Activated CD8-positive, alpha-beta T cell treated with anti-CD3 and anti-CD28 coated beads, Interleukin-2, amount 10 ng/mL, durations not matched to agents 7 days and 5 days (primary cell): ENCODE results near the gene AFF3. TPM values are rescaled to one million over a fixed set of nuclear protein-coding genes. Genes with fewer than 3 reads are reported as not detected.

Experiments
- ATAC-seq: fragments of 150-1000 bp; cut with Tn5 transposase; one replicate; pipeline ENCODE4 v1.10.0; 2021; ENCODE audit warnings: moderate library complexity
- CTCF ChIA-PET: fragments of 350-600 bp; sonication (Branson Sonifier 250); formaldehyde crosslinking; loops from one replicate; lab custom pipeline; 2021; ENCODE audit warnings: antibody characterized with exemption; lab: Charles Lee
- POLR2A ChIA-PET: fragments of 350-600 bp; sonication (Branson Sonifier 250); formaldehyde crosslinking; loops from one replicate; lab custom pipeline; 2021; ENCODE audit warnings: antibody characterized with exemption; lab: Charles Lee
- DNase-seq: peaks from one replicate; pipeline ENCODE4 v3.0.0-alpha.2; 2020
- H3K27ac Mint-ChIP-seq: one replicate; pipeline ENCODE4 v1.8.0; 2021; ENCODE audit warnings: mild to moderate bottlenecking, mixed read lengths
- H3K27me3 Mint-ChIP-seq: one replicate; pipeline ENCODE4 v1.8.0; 2021; ENCODE audit warnings: low read depth, mixed read lengths
- H3K36me3 Mint-ChIP-seq: one replicate; pipeline ENCODE4 v1.8.0; 2021; ENCODE audit warnings: low read depth, mixed read lengths
- H3K4me1 Mint-ChIP-seq: one replicate; pipeline ENCODE4 v1.8.0; 2021; ENCODE audit warnings: low read depth, mixed read lengths
- H3K4me3 Mint-ChIP-seq: one replicate; pipeline ENCODE4 v1.8.0; 2021; ENCODE audit warnings: mild to moderate bottlenecking, mixed read lengths
- H3K9me3 Mint-ChIP-seq: one replicate; pipeline ENCODE4 v1.8.0; 2022; ENCODE audit warnings: mixed read lengths; ENCODE audit not compliant: insufficient read depth
- total RNA-seq, 2 experiments: library from RNA; stranded (reverse); gene quantifications; one replicate each; pipeline ENCODE4 v1.2.3, GENCODE V29; 2021

AFF3 gene
- total RNA-seq, 2 experiments from 2014 or later: 7.1 to 7.9 TPM

- no peak for DNase-seq
- H3K27ac Mint-ChIP-seq: no peak overlapping the region
- H3K27me3 Mint-ChIP-seq: peaks cover 4% of the 10 kb centered on the region
- ATAC-seq: no peak
- H3K4me3 Mint-ChIP-seq: no peak overlapping the region
- H3K36me3 Mint-ChIP-seq: no peaks in the 10 kb centered on the region
- H3K9me3 Mint-ChIP-seq: no peaks in the 10 kb centered on the region
- ChIA-PET POLR2A (no interaction called here), CTCF (no interaction called here)
- H3K4me1 Mint-ChIP-seq: no peaks in the 10 kb centered on the region
These were observed 533.5 kb downstream of the AFF3 start for GRCh38 chr2:99608861-99609260.

DNA sequence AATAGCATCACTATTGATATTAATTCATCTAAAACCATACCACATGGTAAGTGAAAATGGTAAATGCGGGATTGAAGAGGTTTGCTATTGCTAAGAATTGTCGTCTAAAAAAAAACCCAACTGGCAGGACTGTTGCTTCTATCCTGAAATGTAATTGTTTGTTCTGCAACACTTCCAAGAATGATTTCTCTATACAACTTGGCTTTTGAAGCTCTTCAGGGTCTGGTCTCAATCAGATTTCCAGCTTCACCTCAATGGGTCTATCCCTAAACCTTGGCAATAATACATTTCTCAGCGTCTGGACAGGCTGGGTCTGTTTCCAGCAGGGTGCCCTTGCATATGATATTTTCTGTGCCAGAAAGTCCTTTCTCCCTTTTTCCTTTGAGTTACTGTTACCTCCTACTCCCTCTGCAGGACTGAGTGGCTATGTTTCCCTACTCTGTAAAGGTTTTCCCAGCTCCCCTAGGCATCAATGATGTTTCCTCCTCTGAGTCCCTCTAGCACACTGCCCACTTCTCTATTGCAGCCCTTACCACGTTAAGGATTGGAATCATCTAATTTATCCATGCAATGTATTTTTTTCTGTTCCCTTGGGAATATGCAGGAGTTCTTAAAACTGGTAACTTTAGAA is 534.4 kb downstream of the AFF3 start:
- ChIA-PET POLR2A (no interaction called here), CTCF (no interaction called here)
- no peaks in the 10 kb centered on the region for H3K9me3 Mint-ChIP-seq
- no peak overlapping the region for H3K4me3 Mint-ChIP-seq
- H3K27me3 Mint-ChIP-seq: peaks cover 4% of the 10 kb centered on the region
- DNase-seq (no peak), ATAC-seq (no peak)
- no peaks in the 10 kb centered on the region for H3K36me3 Mint-ChIP-seq
- no peaks in the 10 kb centered on the region for H3K4me1 Mint-ChIP-seq
- no peak overlapping the region for H3K27ac Mint-ChIP-seq

- Mint-ChIP-seq H3K9me3 (no peaks in the 10 kb centered on the region), H3K4me3 (no peak overlapping the region), H3K4me1 (no peaks in the 10 kb centered on the region), H3K36me3 (no peaks in the 10 kb centered on the region), H3K27me3 (peaks cover 4% of the 10 kb centered on the region), H3K27ac (no peak overlapping the region)
- ChIA-PET CTCF (no interaction called here), POLR2A (no interaction called here)
- no peak for ATAC-seq
- DNase-seq: no peak
These were observed 534.9 kb downstream of the AFF3 start for GRCh38 chr2:99607454-99607853.

DNA sequence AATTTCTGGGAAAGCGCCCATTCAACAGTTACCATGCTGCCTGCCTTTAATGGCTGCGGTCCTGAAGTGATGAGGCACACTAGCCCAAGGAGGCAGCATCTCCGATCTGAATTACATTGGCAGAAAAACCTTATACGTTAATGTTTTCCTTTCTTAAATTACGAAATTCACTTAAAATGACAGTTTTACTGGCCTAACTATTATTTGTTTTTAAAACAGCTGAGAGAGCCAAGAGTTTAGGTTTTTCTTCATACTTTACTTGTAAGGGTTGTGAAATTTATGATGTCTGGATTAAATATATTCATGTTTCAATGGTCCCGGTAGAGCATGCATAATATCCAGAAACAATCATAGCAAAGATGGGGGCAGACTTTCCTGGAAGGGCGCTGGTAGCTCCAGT is 537.4 kb downstream of the AFF3 start:
- Mint-ChIP-seq H3K36me3 (no peaks in the 10 kb centered on the region), H3K4me1 (no peaks in the 10 kb centered on the region), H3K9me3 (no peaks in the 10 kb centered on the region), H3K4me3 (no peak overlapping the region), H3K27me3 (peaks cover 4% of the 10 kb centered on the region), H3K27ac (no peak overlapping the region)
- ChIA-PET CTCF (no interaction called here), POLR2A (no interaction called here)
- no peak for ATAC-seq
- no peak for DNase-seq

DNA sequence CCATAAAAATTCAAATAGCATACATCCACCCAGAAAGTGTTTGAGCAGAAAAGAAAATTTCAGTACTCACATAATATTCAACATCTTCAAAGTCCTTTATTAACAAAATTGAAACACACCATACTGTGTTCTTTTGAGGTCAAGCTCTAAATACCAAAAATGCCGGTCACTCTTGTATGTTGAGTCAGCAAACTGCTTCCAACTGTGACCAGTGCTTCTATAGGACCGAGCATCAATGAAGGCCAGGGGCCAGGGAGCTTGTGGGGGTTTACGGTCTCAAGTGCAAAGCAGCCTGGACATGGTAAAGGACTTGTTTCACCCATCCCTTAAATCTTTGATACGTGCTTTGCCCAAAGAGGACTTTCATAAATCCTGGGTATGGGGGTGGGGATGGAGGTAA is 539.9 kb downstream of the AFF3 start:
- ChIA-PET POLR2A (no interaction called here), CTCF (no interaction called here)
- H3K4me1 Mint-ChIP-seq: no peaks in the 10 kb centered on the region
- no peaks in the 10 kb centered on the region for H3K9me3 Mint-ChIP-seq
- no peak overlapping the region for H3K4me3 Mint-ChIP-seq
- H3K27me3 Mint-ChIP-seq: peaks cover 2% of the 10 kb centered on the region
- no peak overlapping the region for H3K27ac Mint-ChIP-seq
- DNase-seq (no peak), ATAC-seq (no peak)
- no peaks in the 10 kb centered on the region for H3K36me3 Mint-ChIP-seq

GRCh38 chr2:99600981-99601651 is 541.3 kb downstream of the AFF3 start:
- ChIA-PET CTCF (no interaction called here), POLR2A (no interaction called here)
- ATAC-seq: no peak
- no peak overlapping the region for H3K27ac Mint-ChIP-seq
- DNase-seq: no peak
- no peaks in the 10 kb centered on the region for H3K4me1 Mint-ChIP-seq
- no peaks in the 10 kb centered on the region for H3K36me3 Mint-ChIP-seq
- H3K4me3 Mint-ChIP-seq: no peak overlapping the region
- no peaks in the 10 kb centered on the region for H3K9me3 Mint-ChIP-seq
- H3K27me3 Mint-ChIP-seq: peaks cover 2% of the 10 kb centered on the region

DNA sequence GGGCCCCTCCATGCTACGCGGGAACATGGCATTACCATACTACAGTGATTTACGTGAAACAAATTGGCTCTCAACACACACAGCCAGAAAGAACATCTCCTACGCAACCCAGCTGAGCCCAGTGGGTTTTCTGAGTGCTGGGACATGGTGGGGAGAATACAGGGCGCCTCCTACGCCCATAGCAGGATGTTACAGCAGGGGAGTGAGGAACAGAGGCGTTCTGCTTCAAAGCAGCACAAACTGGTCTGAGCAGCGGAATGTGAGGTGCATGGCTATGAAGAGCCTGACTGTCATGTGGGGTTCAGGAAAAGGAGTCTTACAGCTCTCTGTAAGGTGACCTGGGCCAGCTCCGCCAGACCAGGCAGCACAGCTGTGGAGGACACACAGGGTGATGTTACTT is 543.9 kb downstream of the AFF3 start:
- Mint-ChIP-seq H3K4me1 (no peaks in the 10 kb centered on the region), H3K27ac (no peak overlapping the region), H3K27me3 (no peaks in the 10 kb centered on the region), H3K9me3 (no peaks in the 10 kb centered on the region), H3K36me3 (no peaks in the 10 kb centered on the region), H3K4me3 (no peak overlapping the region)
- ATAC-seq (no peak), DNase-seq (no peak)
- ChIA-PET CTCF (no interaction called here), POLR2A (no interaction called here)

- CTCF ChIA-PET: no interaction called here
- Mint-ChIP-seq H3K9me3 (no peaks in the 10 kb centered on the region), H3K4me3 (no peak overlapping the region), H3K27me3 (no peaks in the 10 kb centered on the region), H3K27ac (no peak overlapping the region), H3K4me1 (no peaks in the 10 kb centered on the region), H3K36me3 (no peaks in the 10 kb centered on the region)
- ATAC-seq (no peak), DNase-seq (no peak)
- POLR2A ChIA-PET: no interaction called here
These were observed 544.8 kb downstream of the AFF3 start for GRCh38 chr2:99597616-99598015.

DNA sequence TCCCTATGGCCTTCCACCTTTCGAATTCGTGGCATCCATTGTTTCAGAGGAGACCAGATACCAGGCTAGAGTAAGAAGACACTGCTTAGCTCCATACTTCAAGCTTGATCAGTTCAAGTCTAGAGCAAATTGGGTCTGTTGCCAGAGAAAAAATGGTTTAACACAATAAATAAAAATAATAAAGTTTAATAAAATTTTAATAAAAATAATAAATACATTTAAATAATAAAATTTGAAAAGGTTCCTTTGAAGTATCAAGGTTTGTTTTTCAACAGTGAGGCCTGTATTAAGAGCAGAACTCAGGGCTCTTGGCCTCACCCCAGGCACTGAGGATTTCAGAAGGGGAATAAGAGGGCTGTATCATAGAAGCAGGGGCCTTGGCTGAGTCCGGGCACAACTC is 547.0 kb downstream of the AFF3 start:
- no peaks in the 10 kb centered on the region for H3K27me3 Mint-ChIP-seq
- POLR2A ChIA-PET: no interaction called here
- H3K4me3 Mint-ChIP-seq: no peak overlapping the region
- no peaks in the 10 kb centered on the region for H3K9me3 Mint-ChIP-seq
- CTCF ChIA-PET: no interaction called here
- no peak overlapping the region for H3K27ac Mint-ChIP-seq
- no peaks in the 10 kb centered on the region for H3K4me1 Mint-ChIP-seq
- DNase-seq: no peak
- H3K36me3 Mint-ChIP-seq: no peaks in the 10 kb centered on the region
- no peak for ATAC-seq

- CTCF ChIA-PET: no interaction called here
- Mint-ChIP-seq H3K4me1 (no peaks in the 10 kb centered on the region), H3K36me3 (no peaks in the 10 kb centered on the region), H3K4me3 (no peak overlapping the region), H3K27ac (no peak overlapping the region), H3K9me3 (no peaks in the 10 kb centered on the region), H3K27me3 (no peaks in the 10 kb centered on the region)
- no peak for ATAC-seq
- no peak for DNase-seq
- POLR2A ChIA-PET: no interaction called here
These were observed 548.5 kb downstream of the AFF3 start for GRCh38 chr2:99593692-99594427.

- peaks cover 5% of the 10 kb centered on the region for H3K4me1 Mint-ChIP-seq
- ChIA-PET POLR2A (no interaction called here), CTCF (no interaction called here)
- no peak overlapping the region for H3K27ac Mint-ChIP-seq
- DNase-seq (no peak), ATAC-seq (no peak)
- H3K9me3 Mint-ChIP-seq: no peaks in the 10 kb centered on the region
- no peaks in the 10 kb centered on the region for H3K36me3 Mint-ChIP-seq
- H3K27me3 Mint-ChIP-seq: no peaks in the 10 kb centered on the region
- no peak overlapping the region for H3K4me3 Mint-ChIP-seq
These were observed 565.6 kb downstream of the AFF3 start for GRCh38 chr2:99576775-99577174.

DNA sequence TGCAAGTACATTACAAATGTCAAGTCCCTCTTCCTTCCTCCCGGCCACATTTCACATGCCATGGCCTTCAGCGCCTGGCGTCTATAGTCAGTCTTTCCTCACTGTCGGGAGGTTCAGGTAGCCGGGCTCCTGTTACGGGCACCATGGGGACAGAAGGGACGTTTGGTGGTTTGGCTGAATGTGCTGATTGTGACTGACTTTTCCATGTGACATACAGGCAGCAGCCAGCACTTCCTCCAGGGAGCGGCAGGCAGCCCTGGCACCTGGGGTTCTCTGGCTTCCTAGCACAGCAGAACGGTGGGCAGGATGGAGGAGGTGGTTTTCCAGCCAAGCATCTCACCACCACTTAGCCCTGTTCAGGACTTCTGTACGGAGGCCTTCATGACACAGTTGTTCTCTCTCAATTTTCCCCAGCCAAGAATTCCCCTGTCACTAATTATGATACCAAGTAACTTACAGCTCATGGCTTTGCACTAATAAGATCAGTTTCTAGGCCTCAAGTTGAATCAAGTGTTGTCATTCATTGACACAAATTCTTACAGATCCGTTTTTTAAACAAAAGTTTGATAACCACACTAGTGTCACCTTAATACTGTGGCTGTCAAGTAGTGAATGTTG is 568.6 kb downstream of the AFF3 start:
- Mint-ChIP-seq H3K27ac (no peak overlapping the region), H3K4me3 (no peak overlapping the region), H3K27me3 (no peaks in the 10 kb centered on the region), H3K4me1 (peaks cover 5% of the 10 kb centered on the region), H3K36me3 (no peaks in the 10 kb centered on the region), H3K9me3 (no peaks in the 10 kb centered on the region)
- DNase-seq: no peak
- CTCF ChIA-PET: no interaction called here
- POLR2A ChIA-PET: no interaction called here
- no peak for ATAC-seq
